Suppressor macrophage (primary cell): ENCODE results near the gene EFNA1.

ENCODE experiments used
- DNase-seq, 4 experiments: peaks; one replicate each; pipeline ENCODE4 v3.0.0-alpha.2; 2020 to 2022
- total RNA-seq, 17 experiments: gene quantifications; one replicate each; lab custom pipeline; 2026; ENCODE audit warnings: mixed read lengths in 6 of 17, inconsistent platforms in 3 of 17; lab: John Stamatoyannopoulos, UW

EFNA1 gene
- 0 to 1.5 (median 0.25) reads per million in 17 experiments for total RNA-seq

GRCh38 chr1:155127105-155127966 lies at the start of gene EFNA1:
TSS of gene EFNA1 (plus strand) at chr1:155127876. CDS start at chr1:155127978, 102 bp downstream.
- DNase-seq: peak; percentile 40 to 67 (median 53)

- DNase-seq: peak; percentile 73 to 91 (median 81)
Measured at GRCh38 chr1:155078469-155079209, 49.0 kb upstream of the EFNA1 start, which contains the start of gene EFNA3. TSS of gene EFNA3 (plus strand) at chr1:155078837. CDS start at chr1:155078942, 105 bp downstream.

- no peak for DNase-seq
Measured at GRCh38 chr1:155079210-155079486, 48.5 kb upstream of the EFNA1 start.

GRCh38 chr1:155079487-155080311 lies 48.0 kb upstream of the EFNA1 start:
- DNase-seq: peak in 2 of 4 experiments; percentile 24 to 45

- peak in 2 of 4 experiments; percentile 24 to 36 for DNase-seq
Measured at GRCh38 chr1:155080312-155081228, 47.1 kb upstream of the EFNA1 start.

GRCh38 chr1:155081472-155082300 lies 46.0 kb upstream of the EFNA1 start:
- peak in 2 of 4 experiments; percentile 62 to 65 for DNase-seq

- peak in 2 of 4 experiments; percentile 25 to 39 for DNase-seq
Measured at GRCh38 chr1:155082301-155083051, 45.2 kb upstream of the EFNA1 start.

- no peak for DNase-seq
Measured at GRCh38 chr1:155083052-155083541, 44.6 kb upstream of the EFNA1 start.

GRCh38 chr1:155083865-155084721 lies 43.6 kb upstream of the EFNA1 start:
- DNase-seq: peak; percentile 37 to 68 (median 56)

- DNase-seq: peak; percentile 92 to 97 (median 96)
Measured at GRCh38 chr1:155084722-155085503, 42.8 kb upstream of the EFNA1 start.

GRCh38 chr1:155085504-155086127 lies 42.1 kb upstream of the EFNA1 start:
- DNase-seq: peak; percentile 47 to 76 (median 67)

- peak; percentile 63 to 79 (median 71) for DNase-seq
Measured at GRCh38 chr1:155086128-155086741, 41.4 kb upstream of the EFNA1 start.

- no peak for DNase-seq
Measured at GRCh38 chr1:155086856-155087535, 40.7 kb upstream of the EFNA1 start.

- peak; percentile 81 to 89 (median 86) for DNase-seq
Measured at GRCh38 chr1:155091071-155092051, 36.3 kb upstream of the EFNA1 start.

GRCh38 chr1:155092131-155092530 lies 35.5 kb upstream of the EFNA1 start:
- DNase-seq: no peak
